ENCODE data around the gene ACBD4. TPM values are rescaled to one million over a fixed set of nuclear protein-coding genes. Genes with fewer than 3 reads are reported as not detected.

The ACBD4 gene
- total RNA-seq, 1 donor from 2014 or later = 6.8 TPM

GRCh38 chr17:45135978-45136791 lies 698 bp downstream of the ACBD4 start:
- peak overlapping the region; percentile 46 for H3K4me3 ChIP-seq
- H2AFZ ChIP-seq (replicated peaks) = no peak overlapping the region
- no peak for TF ChIP-seq EZH2phosphoT487 (IDR thresholded peaks at IDR 0.05)
- no peak for TF ChIP-seq CTCF (IDR thresholded peaks at IDR 0.05)
- TF ChIP-seq EZH2 (IDR thresholded peaks at IDR 0.05) = no peak
- H3K79me2 ChIP-seq (ENCODE audit: low read depth) = no peaks in the 10 kb centered on the region
- peaks cover 4% of the 10 kb centered on the region for H3K9me3 Mint-ChIP-seq
- H3K27ac Mint-ChIP-seq = peak overlapping the region; percentile 60
- peaks cover 7% of the 10 kb centered on the region for H3K27me3 Mint-ChIP-seq (ENCODE audit: insufficient read depth, low read depth)
- H3K36me3 Mint-ChIP-seq = peaks cover 2% of the 10 kb centered on the region
- H3K4me2 ChIP-seq = peak overlapping the region; percentile 69
- H3K36me3 ChIP-seq = no peaks in the 10 kb centered on the region
- H3K4me3 Mint-ChIP-seq = peak overlapping the region; percentile 76
- H3F3A ChIP-seq (ENCODE audit: low read depth) = peaks cover 39% of the 10 kb centered on the region
- H3K4me1 Mint-ChIP-seq = peaks cover 35% of the 10 kb centered on the region
- H4K20me1 ChIP-seq (ENCODE audit: low read depth) = peaks cover 5% of the 10 kb centered on the region
- H3K27me3 ChIP-seq = no peaks in the 10 kb centered on the region
- no peak overlapping the region for H3K27ac ChIP-seq
- H3K9ac ChIP-seq = no peak overlapping the region
- peaks cover 18% of the 10 kb centered on the region for H3K4me1 ChIP-seq
- no peaks in the 10 kb centered on the region for H3K9me3 ChIP-seq (ENCODE audit: low read depth)
- DNase-seq (ENCODE audit: low spot score) = no peak

GRCh38 chr17:45136846-45137560 lies 1.5 kb downstream of the ACBD4 start:
- peak overlapping the region; percentile 76 for H3K4me3 Mint-ChIP-seq
- Histone ChIP-seq H3K9ac (no peak overlapping the region), H3K27ac (no peak overlapping the region), H2AFZ (replicated peaks) (no peak overlapping the region), H3K4me3 (no peak overlapping the region), H3K4me2 (no peak overlapping the region), H4K20me1 (ENCODE audit: low read depth) (no peaks in the 10 kb centered on the region), H3K4me1 (peaks cover 18% of the 10 kb centered on the region), H3K36me3 (no peaks in the 10 kb centered on the region), H3K79me2 (ENCODE audit: low read depth) (no peaks in the 10 kb centered on the region), H3F3A (ENCODE audit: low read depth) (peaks cover 38% of the 10 kb centered on the region), H3K27me3 (no peaks in the 10 kb centered on the region), H3K9me3 (ENCODE audit: low read depth) (no peaks in the 10 kb centered on the region)
- H3K27ac Mint-ChIP-seq = no peak overlapping the region
- H3K9me3 Mint-ChIP-seq = peaks cover 4% of the 10 kb centered on the region
- TF ChIP-seq EZH2phosphoT487 (IDR thresholded peaks at IDR 0.05) (no peak), EZH2 (IDR thresholded peaks at IDR 0.05) (no peak), CTCF (IDR thresholded peaks at IDR 0.05) (no peak)
- peaks cover 35% of the 10 kb centered on the region for H3K4me1 Mint-ChIP-seq
- no peak for DNase-seq (ENCODE audit: low spot score)
- peaks cover 2% of the 10 kb centered on the region for H3K36me3 Mint-ChIP-seq
- peaks cover 4% of the 10 kb centered on the region for H3K27me3 Mint-ChIP-seq (ENCODE audit: insufficient read depth, low read depth)

- no peaks in the 10 kb centered on the region for H3K9me3 ChIP-seq (ENCODE audit: low read depth)
- peak; percentile 1 for DNase-seq (ENCODE audit: low spot score)
- peaks cover 18% of the 10 kb centered on the region for H3K4me1 ChIP-seq
- no peaks in the 10 kb centered on the region for H3K27me3 ChIP-seq
- no peaks in the 10 kb centered on the region for H4K20me1 ChIP-seq (ENCODE audit: low read depth)
- H2AFZ ChIP-seq (replicated peaks) = no peak overlapping the region
- H3K27ac ChIP-seq = no peak overlapping the region
- peaks cover 36% of the 10 kb centered on the region for H3K4me1 Mint-ChIP-seq
- H3K79me2 ChIP-seq (ENCODE audit: low read depth) = no peaks in the 10 kb centered on the region
- peaks cover 2% of the 10 kb centered on the region for H3K36me3 Mint-ChIP-seq
- no peak overlapping the region for H3K4me3 Mint-ChIP-seq
- no peak overlapping the region for H3K4me2 ChIP-seq
- peaks cover 4% of the 10 kb centered on the region for H3K9me3 Mint-ChIP-seq
- H3K27ac Mint-ChIP-seq = no peak overlapping the region
- H3F3A ChIP-seq (ENCODE audit: low read depth) = peaks cover 38% of the 10 kb centered on the region
- H3K9ac ChIP-seq = no peak overlapping the region
- H3K4me3 ChIP-seq = no peak overlapping the region
- H3K36me3 ChIP-seq = no peaks in the 10 kb centered on the region
- no peak for TF ChIP-seq EZH2 (IDR thresholded peaks at IDR 0.05)
- TF ChIP-seq CTCF (IDR thresholded peaks at IDR 0.05) = no peak
- no peak for TF ChIP-seq EZH2phosphoT487 (IDR thresholded peaks at IDR 0.05)
- H3K27me3 Mint-ChIP-seq (ENCODE audit: insufficient read depth, low read depth) = peaks cover 6% of the 10 kb centered on the region
Observed at GRCh38 chr17:45137561-45138305, 2.2 kb downstream of the ACBD4 start.
